M059J (cell line): ENCODE measurements around the gene MTHFD1L. TPM values are rescaled to one million over a fixed set of nuclear protein-coding genes. Genes with fewer than 3 reads are reported as not detected.

ENCODE experiments used
- DNase-seq: peaks from one replicate; pipeline ENCODE4 v3.0.0-alpha.2; 2012; ENCODE audit warnings: low read depth
- total RNA-seq: library from RNA; depleted of rRNA; stranded (reverse); fragments of >200 nt; shearing (Covaris generic); gene quantifications from 2 replicates; pipeline ENCODE4 v1.2.3, GENCODE V29; 2014

Gene MTHFD1L
- total RNA-seq, 1 experiment from 2014 or later: 10.9 TPM

GRCh38 chr6:150991487-150991886 is 126.0 kb downstream of the MTHFD1L start:
- DNase-seq: no peak

- no peak for DNase-seq
Measured at GRCh38 chr6:150992262-150992661, 126.8 kb downstream of the MTHFD1L start.

- no peak for DNase-seq
Measured at GRCh38 chr6:150992703-150993102, 127.2 kb downstream of the MTHFD1L start.

GRCh38 chr6:150993253-150993652 is 127.8 kb downstream of the MTHFD1L start:
- no peak for DNase-seq

- DNase-seq: no peak
Measured at GRCh38 chr6:150994026-150994425, 128.5 kb downstream of the MTHFD1L start.

- DNase-seq: no peak
Measured at GRCh38 chr6:150996968-150997367, 131.5 kb downstream of the MTHFD1L start.

- DNase-seq: no peak
Measured at GRCh38 chr6:150999107-150999506, 133.6 kb downstream of the MTHFD1L start.

- no peak for DNase-seq
Measured at GRCh38 chr6:150999576-150999975, 134.1 kb downstream of the MTHFD1L start.

GRCh38 chr6:151001387-151002056 is 136.0 kb downstream of the MTHFD1L start:
- no peak for DNase-seq

GRCh38 chr6:151002057-151002450 is 136.6 kb downstream of the MTHFD1L start:
- DNase-seq: no peak

GRCh38 chr6:151002491-151002935 is 137.0 kb downstream of the MTHFD1L start:
- DNase-seq: no peak

- DNase-seq: peak; percentile 79
Measured at GRCh38 chr6:151004383-151005024, 139.0 kb downstream of the MTHFD1L start.

- DNase-seq: no peak
Measured at GRCh38 chr6:151005164-151005563, 139.7 kb downstream of the MTHFD1L start.

GRCh38 chr6:151005896-151006632 is 140.6 kb downstream of the MTHFD1L start:
- DNase-seq: no peak

- no peak for DNase-seq
Measured at GRCh38 chr6:151007076-151007475, 141.6 kb downstream of the MTHFD1L start.

- DNase-seq: no peak
Measured at GRCh38 chr6:151007922-151008321, 142.4 kb downstream of the MTHFD1L start.

- DNase-seq: no peak
Measured at GRCh38 chr6:151008425-151008824, 142.9 kb downstream of the MTHFD1L start.

GRCh38 chr6:151009576-151009975 is 144.1 kb downstream of the MTHFD1L start:
- no peak for DNase-seq

- no peak for DNase-seq
Measured at GRCh38 chr6:151010071-151010470, 144.6 kb downstream of the MTHFD1L start.

- DNase-seq: no peak
Measured at GRCh38 chr6:151012321-151013294, 147.1 kb downstream of the MTHFD1L start.

GRCh38 chr6:151014404-151015100 is 149.1 kb downstream of the MTHFD1L start:
- DNase-seq: peak; percentile 73
